Activated CD8-positive, alpha-beta memory T cell treated with anti-CD3 and anti-CD28 coated beads for 24 hours (primary cell): ENCODE measurements around the gene NUP210.
"Not testable (repeated sequence)": the region's sequence is repeated elsewhere in the genome, so short reads cannot be mapped to it uniquely, and the experiment has no call there.

Experiments used
- DNase-seq: peaks from one replicate; pipeline ENCODE4 v3.0.0-alpha.2; 2020

The NUP210 gene

DNA sequence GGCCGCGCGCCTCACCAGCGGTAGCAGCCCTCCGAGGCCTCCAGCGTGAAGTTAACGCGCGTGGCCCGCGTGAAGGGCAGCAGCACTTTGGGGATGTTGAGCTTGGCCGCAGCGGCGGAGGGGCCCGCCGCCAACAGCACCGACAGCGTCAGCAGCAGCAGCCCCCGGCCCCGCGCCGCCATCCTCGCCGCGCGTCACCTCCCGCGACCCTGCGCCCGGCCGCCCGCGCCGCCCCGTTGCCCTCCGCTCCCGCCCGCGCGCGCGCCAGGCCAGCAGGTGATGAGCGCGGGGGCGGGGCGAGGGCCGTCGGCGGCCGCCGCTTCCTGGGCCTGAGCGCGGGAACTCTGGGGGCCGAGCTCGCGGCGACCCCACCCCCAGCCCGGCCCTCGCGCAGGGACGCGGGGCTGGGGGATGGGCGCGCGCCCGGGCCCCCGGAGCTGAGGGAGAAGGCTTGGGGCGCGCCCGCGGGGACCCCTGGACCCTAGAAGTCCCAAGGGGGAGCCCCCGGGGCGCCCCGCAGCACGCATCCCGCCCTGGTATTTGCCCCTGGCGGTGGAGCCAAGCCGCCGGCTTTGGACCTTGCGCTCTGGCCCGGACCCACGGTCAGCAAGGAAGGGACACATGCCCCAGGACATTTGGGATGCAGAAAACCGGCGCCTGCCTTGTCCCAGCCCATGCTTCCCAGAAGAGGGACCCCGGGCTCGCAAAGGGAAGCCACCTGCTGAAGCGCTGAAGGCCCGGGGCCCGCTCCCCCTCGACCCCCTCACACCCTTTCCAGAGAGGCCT is at the start of gene NUP210:
Gene NUP210, minus strand, starts transcription at position 278 of the 786 bp plus-strand sequence. Its CDS starts 96 bp downstream, at position 182.
- peak; percentile 85 for DNase-seq

DNA sequence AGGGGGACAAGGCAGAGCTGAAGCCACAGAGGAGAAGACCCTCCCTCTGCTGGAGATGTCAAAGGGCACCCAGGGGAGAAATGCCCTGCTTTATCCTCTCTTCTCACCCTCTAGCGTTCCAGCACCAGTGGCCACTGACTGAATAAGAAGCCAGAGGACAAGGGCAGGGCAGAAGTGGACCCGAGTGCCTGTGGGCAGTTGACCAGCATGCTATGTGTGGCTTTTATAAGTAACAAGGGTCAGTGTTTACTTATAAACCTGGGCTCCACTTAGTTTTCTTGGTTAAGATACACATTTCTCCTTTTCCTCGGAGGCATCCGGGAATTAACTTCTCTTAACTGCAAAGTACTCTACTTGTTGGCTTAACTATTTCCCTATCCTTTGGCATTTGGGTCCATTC is 46.7 kb upstream of the NUP210 start:
- DNase-seq, result no peak

DNA sequence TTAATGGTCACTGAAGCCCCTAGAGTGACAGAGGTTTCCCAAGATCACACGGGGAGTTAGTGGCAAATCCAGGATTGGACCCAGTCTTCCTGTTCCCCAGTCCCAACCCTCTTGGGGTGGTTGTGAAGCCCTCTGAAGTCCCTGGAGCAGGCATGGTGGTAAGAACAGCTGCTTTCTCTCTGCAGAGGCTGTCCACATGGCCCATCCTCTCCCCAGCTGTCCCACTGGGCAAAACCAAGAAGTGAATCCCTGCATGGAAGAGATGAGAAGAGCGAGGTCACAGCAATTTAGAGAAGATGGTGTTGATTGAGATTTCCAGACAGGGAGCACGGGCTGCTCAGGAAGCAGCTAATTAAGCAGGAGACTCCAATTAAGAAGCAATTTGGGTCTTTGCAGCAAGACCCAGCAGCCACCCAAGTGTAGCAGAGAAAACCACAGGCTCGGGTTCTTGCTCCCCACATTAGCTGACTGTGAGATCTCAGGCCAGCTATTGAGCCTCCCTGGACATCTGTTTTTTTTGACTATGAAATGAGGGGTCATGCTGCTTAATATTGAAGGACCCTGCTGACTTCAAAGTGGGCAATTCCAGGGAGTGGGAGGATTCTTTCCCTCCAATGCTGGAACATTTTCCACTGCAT is 45.2 kb upstream of the NUP210 start:
- no peak for DNase-seq

GRCh38 chr3:13463618-13464400 is 43.7 kb upstream of the NUP210 start:
- DNase-seq, result no peak

GRCh38 chr3:13462822-13463221 is 42.7 kb upstream of the NUP210 start:
- no peak for DNase-seq

GRCh38 chr3:13462125-13462629 is 42.1 kb upstream of the NUP210 start:
- DNase-seq, result no peak

GRCh38 chr3:13461169-13462124 is 41.3 kb upstream of the NUP210 start:
- peak; percentile 85 for DNase-seq

DNA sequence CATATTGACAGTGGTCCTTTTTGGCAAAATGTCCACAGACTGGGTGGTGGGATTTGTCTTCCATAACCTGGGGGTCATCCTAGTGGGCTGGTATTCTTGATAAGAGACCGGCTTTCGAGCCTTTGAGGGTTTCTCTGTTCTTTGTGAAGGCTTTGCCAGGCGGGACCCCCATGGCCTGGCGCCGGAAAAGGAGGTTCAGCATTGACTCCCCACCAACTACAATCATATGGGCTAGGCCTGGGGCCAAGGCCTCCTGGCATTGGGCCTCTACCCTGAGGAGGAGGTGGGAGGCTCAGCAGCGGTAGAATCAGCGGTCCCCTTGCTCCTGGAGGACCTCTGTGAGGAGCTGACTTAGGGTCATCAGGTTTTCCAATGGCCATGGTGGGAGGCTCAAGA is 40.2 kb upstream of the NUP210 start:
- DNase-seq, result no peak

DNA sequence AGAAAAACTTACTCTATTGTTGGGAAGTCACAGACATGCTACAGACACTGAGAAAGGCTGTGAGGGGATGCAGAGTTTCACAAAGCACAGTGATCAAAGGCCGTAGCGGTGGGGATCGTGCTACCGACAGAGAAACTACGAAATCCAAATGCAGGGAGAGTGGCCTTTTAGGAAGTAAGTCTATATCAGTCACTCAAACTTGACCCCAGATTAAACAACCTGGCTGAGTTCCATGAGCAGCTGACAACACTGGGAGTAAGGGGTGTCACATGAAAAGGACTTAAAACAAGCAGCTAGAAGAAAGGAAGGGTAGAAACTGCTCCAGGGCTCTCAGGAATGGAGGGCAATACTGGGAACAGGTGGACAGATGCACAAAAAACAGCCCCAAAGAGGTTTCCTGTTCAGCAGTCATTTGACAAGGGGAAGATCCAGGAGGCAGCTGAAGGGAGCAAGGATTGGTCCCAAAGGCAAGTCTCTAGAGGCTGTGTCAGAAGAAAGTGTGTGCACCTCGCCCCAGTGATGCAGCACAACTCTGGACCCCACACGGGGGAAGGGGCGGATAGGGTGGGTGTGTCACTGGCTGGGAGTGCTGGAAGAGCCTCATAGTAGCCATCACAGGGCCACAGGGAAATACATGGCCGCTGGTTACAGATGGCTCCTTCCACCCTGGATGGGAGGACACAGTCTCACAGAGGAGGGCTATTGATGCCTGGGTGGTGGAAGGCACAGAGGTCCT is 39.7 kb upstream of the NUP210 start:
- DNase-seq, result no peak

DNA sequence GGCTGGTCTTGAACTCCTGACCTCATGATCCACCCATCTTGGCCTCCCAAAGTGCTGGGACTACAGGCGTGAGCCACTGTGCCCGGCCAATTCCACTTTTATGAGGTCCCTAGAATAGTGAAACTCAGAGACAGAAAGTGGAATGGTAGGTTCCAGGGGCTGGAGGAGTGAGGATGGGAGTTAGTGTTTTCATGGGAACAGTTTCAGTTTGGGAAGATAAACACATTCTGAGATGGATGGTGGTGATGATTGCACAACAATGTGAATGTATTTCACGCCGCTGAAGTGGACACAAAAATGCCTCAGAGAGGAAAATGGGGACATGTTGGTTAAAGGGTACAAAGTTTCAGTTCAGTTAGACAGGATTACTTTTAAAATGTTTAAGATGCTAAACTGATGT is 37.5 kb upstream of the NUP210 start:
- no peak for DNase-seq

DNA sequence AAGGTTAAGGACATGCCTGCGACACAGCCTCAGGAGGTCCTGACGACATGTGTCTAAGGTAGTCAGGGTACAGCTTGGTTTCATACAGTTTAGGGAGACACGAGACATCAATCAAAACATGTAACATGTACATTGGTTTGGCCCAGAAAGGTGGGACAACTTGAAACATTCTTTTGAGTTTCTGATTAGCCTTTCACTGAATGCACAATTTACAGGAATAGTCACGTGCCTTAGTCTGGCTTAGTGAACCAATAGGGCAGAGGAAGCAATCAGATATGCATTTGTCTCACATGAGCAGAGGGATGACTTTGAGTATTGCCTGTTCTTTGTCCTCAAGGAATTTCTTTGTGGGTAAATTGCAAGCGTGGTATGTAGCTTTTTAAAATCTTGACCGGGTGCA is 35.5 kb upstream of the NUP210 start:
- no peak for DNase-seq

DNA sequence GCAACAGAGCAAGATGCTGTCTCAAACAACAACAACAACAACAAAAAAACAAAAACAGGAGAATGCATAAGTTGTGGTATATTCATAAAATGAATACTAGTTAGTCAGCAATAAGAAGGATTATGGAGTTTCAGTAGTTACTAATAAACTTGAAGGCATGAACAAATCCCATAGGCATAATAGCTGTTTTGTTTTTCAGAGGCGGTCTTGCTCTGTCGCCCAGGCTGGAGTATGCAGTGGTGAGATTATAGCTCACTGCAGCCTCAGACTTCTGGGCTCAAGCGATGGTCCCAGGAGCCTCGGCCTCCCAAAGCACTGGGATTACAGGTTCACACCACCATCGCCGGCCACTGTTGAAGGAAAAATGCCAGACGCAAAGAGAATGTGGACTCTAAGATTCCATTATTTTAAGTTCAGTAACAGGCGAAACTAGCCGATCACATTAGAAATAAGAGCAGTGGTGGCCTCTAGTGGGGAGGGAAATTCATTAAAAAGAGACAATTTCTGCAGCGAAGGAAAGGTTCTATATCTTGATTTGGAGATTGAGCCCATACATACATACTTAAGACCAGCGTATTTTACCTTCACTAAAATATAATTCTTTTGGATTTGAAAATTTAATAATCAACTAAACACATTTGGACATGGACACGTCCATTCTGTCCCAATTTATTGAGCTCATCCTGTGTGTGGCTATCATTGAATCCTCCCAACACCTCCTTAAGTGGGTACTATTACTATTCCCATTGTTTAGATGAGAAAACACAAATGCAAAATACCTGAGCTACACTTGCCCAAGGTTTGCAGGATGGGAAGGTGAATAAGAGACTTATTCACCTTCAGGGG is 32.6 kb upstream of the NUP210 start:
- peak; percentile 64 for DNase-seq

- peak; percentile 73 for DNase-seq
Measured at GRCh38 chr3:13451301-13451673, 31.2 kb upstream of the NUP210 start.

- not testable (repeated sequence) for DNase-seq
Measured at GRCh38 chr3:13442882-13443281, 22.8 kb upstream of the NUP210 start.

GRCh38 chr3:13440204-13440817 is 20.2 kb upstream of the NUP210 start:
- no peak for DNase-seq

- not testable (repeated sequence) for DNase-seq
Measured at GRCh38 chr3:13436213-13436612, 16.1 kb upstream of the NUP210 start.

- DNase-seq, result no peak
Measured at GRCh38 chr3:13433912-13434311, 13.8 kb upstream of the NUP210 start.

DNA sequence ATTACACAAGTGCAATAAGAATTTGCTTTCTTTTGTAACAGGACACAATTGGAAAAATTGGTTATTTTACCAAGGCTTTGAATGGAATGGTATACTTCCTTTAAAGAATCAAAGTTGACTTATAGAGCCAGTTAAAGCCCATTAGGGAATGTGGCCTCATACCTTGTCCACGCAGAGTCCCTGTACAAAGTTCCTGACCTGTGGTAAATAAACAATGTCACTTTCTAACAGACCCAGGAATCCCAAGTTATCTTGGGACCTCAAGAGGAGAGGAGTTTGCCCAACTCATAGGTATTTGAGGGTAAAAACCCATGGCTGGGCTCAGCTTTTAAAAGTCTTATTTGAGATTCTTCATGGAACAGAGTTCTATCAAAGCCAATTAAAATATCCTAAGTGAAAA is 12.0 kb upstream of the NUP210 start:
- no peak for DNase-seq

DNA sequence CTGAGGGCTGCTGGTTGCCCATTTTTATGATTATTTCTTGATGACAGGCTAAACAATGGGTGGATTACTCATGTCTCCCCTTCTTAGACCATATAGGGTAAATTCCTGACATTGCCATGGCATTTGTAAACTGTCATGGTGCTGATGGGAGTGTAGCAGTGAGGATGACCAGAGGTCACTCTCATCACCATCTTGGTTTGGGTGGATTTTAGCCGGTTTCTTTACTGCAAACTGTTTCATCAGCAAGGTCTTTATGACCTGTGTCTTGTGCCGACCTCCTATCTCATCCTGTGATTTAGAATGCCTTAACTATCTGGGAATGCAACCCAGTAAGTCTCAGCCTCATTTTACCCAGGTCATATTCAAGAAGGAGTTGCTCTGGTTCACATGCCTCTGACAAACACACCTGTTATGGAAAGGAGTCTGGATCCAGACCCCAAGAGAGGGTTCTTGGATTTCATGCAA is 10.3 kb upstream of the NUP210 start:
- DNase-seq, result not testable (repeated sequence)
